K562 (cell line): Measurements from ENCODE around the gene GDF7. TPM values are rescaled to one million over a fixed set of nuclear protein-coding genes. Genes with fewer than 3 reads are reported as not detected.
A peak's percentile ranks its signal among the peaks of the same experiment; 100 is the strongest.

Experiments used
- COPS2 ChIP-seq: fragments of 450-650 bp; conservative IDR thresholded peaks from 2 replicates; pipeline ENCODE4 v1.6.1; 2016; ENCODE audit warnings: mild to moderate bottlenecking, moderate library complexity
- CREBBP ChIP-seq: IDR thresholded peaks from one replicate; pipeline ENCODE4 v1.6.1; 2012; ENCODE audit warnings: low read depth, mild to moderate bottlenecking, control low read depth, inconsistent platforms, low read length
- EP400 ChIP-seq: fragments of 450-650 bp; IDR thresholded peaks from 2 replicates; pipeline ENCODE4 v1.6.1; 2017; ENCODE audit warnings: antibody characterized with exemption, mild to moderate bottlenecking, moderate library complexity
- ETV6 ChIP-seq, 3 experiments: fragments of 150-350 bp in 1 of 3; sonication (generic) in 1 of 3; formaldehyde crosslinking in 1 of 3; IDR thresholded peaks; 2 replicates each; pipeline versions ENCODE4 v1.6.1 to v1.8.0; 2014 to 2022; ENCODE audit warnings: borderline replicate concordance in 2 of 3, low read depth in 2 of 3, antibody characterized with exemption in 1 of 3, low read length in 1 of 3, mild to moderate bottlenecking in 1 of 3, missing genetic modification reagents in 1 of 3
- FOXJ3 ChIP-seq: sonication (generic); formaldehyde crosslinking; IDR thresholded peaks from 2 replicates; pipeline ENCODE4 v1.4.0; 2020; ENCODE audit warnings: mild to moderate bottlenecking, missing genetic modification reagents
- GABPA ChIP-seq: fragments of 200-800 bp; sonication (Bioruptor generic); conservative IDR thresholded peaks from 2 replicates; pipeline ENCODE4 v1.6.1; 2016; ENCODE audit warnings: low read depth, missing genetic modification characterization, missing compliant biosample characterization
- TEAD4 ChIP-seq, 2 experiments: sonication (generic) in 1 of 2; formaldehyde crosslinking in 1 of 2; IDR thresholded peaks; 2 replicates each; pipeline versions ENCODE4 v1.6.1 to v1.8.0; 2012 to 2022; ENCODE audit warnings: borderline replicate concordance in 1 of 2, inconsistent platforms in 1 of 2, low read length in 1 of 2, mild to moderate bottlenecking in 1 of 2, missing genetic modification reagents in 1 of 2
- ZBTB8A ChIP-seq: fragments of 450-650 bp; IDR thresholded peaks from 2 replicates; pipeline ENCODE4 v1.6.1; 2018; ENCODE audit warnings: mild to moderate bottlenecking, moderate library complexity; ENCODE audit not compliant: partially characterized antibody
- ZC3H8 ChIP-seq: fragments of 450-650 bp; IDR thresholded peaks from 2 replicates; pipeline ENCODE4 v1.6.1; 2017
- ZNF445 ChIP-seq: fragments of 250-450 bp; sonication (Bioruptor Pico); IDR thresholded peaks from 2 replicates; pipeline ENCODE4 v1.4.0; 2020; ENCODE audit warnings: low read depth, mild to moderate bottlenecking, moderate library complexity
- polyA plus RNA-seq, 8 experiments: library from polyadenylated mRNA; depleted of rRNA in 4 of 8; stranded (reverse) in 5 of 8; unstranded in 3 of 8; fragments of >200 nt; fragmentation: Nextera tagmentation in 2 of 8; fragmentation: Illumina TruSeq in 1 of 8; extraction: Ambion mirVana in 2 of 8; extraction: Trizol in 1 of 8; gene quantifications; 2 replicates each; pipeline versions ENCODE4 v1.2.1 to v1.2.3, GENCODE V29; 2011 to 2014; ENCODE audit warnings: inconsistent platforms in 1 of 8, missing spikeins in 1 of 8
- total RNA-seq, 7 experiments: library from RNA; depleted of rRNA in 6 of 7; stranded (reverse); fragments of >200 nt in 6 of 7; fragmentation: Illumina TruSeq in 2 of 7; extraction: Trizol in 2 of 7; gene quantifications; 2 replicates each; pipeline versions ENCODE4 v1.2.1 to v1.2.3, GENCODE V29; 2011 to 2021; ENCODE audit warnings: low replicate concordance in 1 of 7
- TF ChIP-seq, protein P1 (sequence below), 2 experiments: fragments of 450-650 bp; IDR thresholded peaks; 2 replicates each; pipeline ENCODE4 v1.6.1; 2016; ENCODE audit warnings: mild to moderate bottlenecking in 2 of 2, borderline replicate concordance in 1 of 2, low read depth in 1 of 2, moderate library complexity in 1 of 2
- TF ChIP-seq, protein P2 (sequence below): conservative IDR thresholded peaks from 2 replicates; pipeline ENCODE4 v1.6.1; 2011; ENCODE audit warnings: low read depth, mild to moderate bottlenecking, low read length; ENCODE audit not compliant: control insufficient read depth
- TF ChIP-seq, protein P3 (sequence below): sonication (generic); formaldehyde crosslinking; IDR thresholded peaks from 2 replicates; pipeline ENCODE4 v1.8.1; 2022; ENCODE audit warnings: missing genetic modification reagents
- TF ChIP-seq, protein P4 (sequence below): sonication (generic); formaldehyde crosslinking; IDR thresholded peaks from 2 replicates; pipeline ENCODE4 v1.9.0; 2022; ENCODE audit warnings: mild to moderate bottlenecking, missing genetic modification reagents

GDF7 gene
- total and polyA plus RNA-seq, 9 of the 15 experiments (the other 6 are each of a cell fraction or from before 2014, with no cell fraction given) = 0.01 TPM; not detected in 7

DNA sequence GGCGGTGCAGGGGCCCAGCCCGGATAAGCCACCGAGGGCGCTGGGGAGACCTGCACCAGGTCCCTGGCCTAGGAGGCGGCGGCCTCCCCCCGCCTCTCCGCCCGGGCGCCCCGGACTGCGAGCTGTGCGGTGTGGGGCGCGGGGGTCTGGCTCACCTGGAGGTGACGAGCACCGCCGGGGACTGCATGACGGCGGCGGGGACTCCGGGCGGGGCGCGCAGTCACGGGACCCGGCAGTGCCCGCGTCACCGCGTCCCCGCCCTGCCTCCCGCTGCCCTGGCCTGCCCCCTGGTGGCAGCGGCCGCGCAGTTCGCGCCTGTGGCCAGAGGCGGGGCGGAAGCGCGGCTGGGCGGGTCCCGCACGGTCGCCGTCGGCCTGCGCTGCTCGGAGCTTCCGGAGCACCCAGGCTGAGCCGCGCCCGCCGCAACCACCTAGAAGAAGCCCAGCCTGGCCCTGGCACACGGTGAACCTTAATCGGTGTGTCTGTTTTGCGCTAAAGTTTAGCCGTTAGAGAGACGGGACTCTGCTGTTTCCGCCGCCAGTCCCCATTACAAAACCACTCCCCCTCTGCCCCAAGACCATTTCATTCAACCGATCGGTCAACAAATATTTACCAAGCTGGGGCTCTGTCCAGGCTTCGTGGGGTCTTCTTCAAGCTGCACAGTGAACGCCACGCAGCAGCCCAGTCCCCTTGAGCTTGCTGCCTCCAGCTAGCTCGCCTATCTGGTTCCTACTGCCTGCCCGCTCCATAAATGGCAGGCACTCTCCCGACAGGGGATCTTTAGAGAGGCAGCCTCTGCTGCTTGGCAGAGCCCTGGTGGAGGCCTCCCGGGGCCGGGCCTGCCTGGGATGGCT lies 15.8 kb upstream of the GDF7 start, which contains the start of gene HS1BP3 (continued):
- TF ChIP-seq, protein P1, sequence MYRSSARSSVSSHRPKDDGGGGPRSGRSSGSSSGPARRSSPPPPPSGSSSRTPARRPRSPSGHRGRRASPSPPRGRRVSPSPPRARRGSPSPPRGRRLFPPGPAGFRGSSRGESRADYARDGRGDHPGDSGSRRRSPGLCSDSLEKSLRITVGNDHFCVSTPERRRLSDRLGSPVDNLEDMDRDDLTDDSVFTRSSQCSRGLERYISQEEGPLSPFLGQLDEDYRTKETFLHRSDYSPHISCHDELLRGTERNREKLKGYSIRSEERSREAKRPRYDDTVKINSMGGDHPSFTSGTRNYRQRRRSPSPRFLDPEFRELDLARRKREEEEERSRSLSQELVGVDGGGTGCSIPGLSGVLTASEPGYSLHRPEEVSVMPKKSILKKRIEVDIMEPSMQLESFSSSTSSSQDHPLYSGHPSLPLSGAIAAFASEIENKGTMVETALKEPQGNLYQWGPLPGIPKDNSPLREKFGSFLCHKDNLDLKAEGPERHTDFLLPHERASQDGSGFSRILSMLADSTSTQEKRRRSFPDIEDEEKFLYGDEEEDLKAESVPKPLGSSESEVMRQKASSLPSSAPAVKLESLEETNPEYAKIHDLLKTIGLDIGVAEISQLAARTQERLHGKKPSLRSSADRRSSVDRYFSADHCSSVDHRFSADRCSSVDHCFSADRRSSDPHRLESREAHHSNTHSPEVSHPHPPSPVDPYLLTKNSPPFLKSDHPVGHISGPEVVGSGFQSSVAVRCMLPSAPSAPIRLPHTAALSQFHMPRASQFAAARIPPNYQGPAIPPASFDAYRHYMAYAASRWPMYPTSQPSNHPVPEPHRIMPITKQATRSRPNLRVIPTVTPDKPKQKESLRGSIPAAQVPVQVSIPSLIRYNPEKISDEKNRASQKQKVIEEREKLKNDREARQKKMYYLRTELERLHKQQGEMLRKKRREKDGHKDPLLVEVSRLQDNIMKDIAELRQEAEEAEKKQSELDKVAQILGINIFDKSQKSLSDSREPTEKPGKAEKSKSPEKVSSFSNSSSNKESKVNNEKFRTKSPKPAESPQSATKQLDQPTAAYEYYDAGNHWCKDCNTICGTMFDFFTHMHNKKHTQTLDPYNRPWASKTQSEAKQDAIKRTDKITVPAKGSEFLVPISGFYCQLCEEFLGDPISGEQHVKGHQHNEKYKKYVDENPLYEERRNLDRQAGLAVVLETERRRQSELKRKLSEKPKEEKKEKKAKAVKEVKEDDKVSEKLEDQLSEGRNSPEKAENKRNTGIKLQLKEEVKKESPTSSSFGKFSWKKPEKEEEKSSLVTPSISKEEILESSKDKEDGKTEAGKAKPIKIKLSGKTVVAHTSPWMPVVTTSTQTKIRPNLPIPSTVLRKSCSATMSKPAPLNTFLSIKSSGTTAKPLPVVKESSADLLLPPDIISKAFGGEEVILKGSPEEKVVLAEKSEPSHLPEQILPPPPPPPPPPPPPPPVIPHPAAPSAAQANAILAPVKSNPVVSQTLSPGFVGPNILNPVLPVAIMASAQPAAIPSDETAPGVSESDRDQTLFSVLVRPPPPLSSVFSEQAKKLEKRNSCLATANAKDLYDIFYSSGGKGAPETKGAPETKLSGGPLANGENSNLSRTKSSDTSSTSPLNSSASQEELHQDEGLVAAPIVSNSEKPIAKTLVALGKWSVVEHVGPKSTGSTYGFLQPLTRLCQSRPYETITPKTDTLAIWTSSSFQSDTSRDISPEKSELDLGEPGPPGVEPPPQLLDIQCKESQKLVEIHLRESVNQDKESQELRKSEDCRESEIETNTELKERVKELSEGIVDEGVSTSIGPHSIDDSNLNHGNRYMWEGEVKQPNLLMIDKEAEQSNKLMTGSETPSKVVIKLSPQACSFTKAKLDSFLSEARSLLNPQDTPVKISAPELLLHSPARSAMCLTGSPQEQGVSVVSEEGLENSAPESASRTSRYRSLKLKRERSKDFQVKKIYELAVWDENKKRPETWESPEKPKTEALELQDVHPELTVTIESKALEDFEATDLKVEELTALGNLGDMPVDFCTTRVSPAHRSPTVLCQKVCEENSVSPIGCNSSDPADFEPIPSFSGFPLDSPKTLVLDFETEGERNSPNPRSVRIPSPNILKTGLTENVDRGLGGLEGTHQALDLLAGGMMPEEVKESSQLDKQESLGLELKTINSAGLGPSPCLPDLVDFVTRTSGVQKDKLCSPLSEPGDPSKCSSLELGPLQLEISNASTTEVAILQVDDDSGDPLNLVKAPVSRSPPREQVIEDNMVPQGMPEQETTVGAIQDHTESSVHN (IDR thresholded peaks at IDR 0.05; ENCODE audit: borderline replicate concordance in 1 of 2, low read depth in 1 of 2) = no peak
- TF ChIP-seq FOXJ3 (CRISPR knock-in tag) (no peak), EP400 (no peak), COPS2 (no peak), ETV6 (IDR thresholded peaks at IDR 0.05; ENCODE audit: borderline replicate concordance in 1 of 2, low read depth in 2 of 2, low read length in 1 of 2) (no peak), ETV6 (CRISPR knock-in tag; IDR thresholded peaks at IDR 0.05; ENCODE audit: borderline replicate concordance) (no peak), ZNF445 (CRISPR knock-in tag) (no peak), TEAD4 (IDR thresholded peaks at IDR 0.05; ENCODE audit: low read length) (no peak), TEAD4 (CRISPR knock-in tag; IDR thresholded peaks at IDR 0.05; ENCODE audit: borderline replicate concordance) (peak; percentile 35; the same call in 1 of the 2 replicates), CREBBP (no peak), ZBTB8A (no peak), ZC3H8 (no peak), GABPA (tag) (peak; percentile 74)
- TF ChIP-seq, protein P2, sequence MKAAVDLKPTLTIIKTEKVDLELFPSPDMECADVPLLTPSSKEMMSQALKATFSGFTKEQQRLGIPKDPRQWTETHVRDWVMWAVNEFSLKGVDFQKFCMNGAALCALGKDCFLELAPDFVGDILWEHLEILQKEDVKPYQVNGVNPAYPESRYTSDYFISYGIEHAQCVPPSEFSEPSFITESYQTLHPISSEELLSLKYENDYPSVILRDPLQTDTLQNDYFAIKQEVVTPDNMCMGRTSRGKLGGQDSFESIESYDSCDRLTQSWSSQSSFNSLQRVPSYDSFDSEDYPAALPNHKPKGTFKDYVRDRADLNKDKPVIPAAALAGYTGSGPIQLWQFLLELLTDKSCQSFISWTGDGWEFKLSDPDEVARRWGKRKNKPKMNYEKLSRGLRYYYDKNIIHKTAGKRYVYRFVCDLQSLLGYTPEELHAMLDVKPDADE = peak; percentile 52; the same call in 1 of the 2 replicates
- TF ChIP-seq, protein P3, sequence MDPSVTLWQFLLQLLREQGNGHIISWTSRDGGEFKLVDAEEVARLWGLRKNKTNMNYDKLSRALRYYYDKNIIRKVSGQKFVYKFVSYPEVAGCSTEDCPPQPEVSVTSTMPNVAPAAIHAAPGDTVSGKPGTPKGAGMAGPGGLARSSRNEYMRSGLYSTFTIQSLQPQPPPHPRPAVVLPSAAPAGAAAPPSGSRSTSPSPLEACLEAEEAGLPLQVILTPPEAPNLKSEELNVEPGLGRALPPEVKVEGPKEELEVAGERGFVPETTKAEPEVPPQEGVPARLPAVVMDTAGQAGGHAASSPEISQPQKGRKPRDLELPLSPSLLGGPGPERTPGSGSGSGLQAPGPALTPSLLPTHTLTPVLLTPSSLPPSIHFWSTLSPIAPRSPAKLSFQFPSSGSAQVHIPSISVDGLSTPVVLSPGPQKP (CRISPR knock-in tag) = no peak
- TF ChIP-seq, protein P4, sequence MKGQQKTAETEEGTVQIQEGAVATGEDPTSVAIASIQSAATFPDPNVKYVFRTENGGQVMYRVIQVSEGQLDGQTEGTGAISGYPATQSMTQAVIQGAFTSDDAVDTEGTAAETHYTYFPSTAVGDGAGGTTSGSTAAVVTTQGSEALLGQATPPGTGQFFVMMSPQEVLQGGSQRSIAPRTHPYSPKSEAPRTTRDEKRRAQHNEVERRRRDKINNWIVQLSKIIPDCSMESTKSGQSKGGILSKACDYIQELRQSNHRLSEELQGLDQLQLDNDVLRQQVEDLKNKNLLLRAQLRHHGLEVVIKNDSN (CRISPR knock-in tag) = peak; percentile 81
